ENCODE results near the gene SOHLH2. TPM values are rescaled to one million over a fixed set of nuclear protein-coding genes. Genes with fewer than 3 reads are reported as not detected.

The SOHLH2 gene
- total RNA-seq, 1 experiment from 2014 or later = 1.6 TPM

GRCh38 chr13:36133950-36134626 is 80.3 kb downstream of the SOHLH2 start:
- intact Hi-C loops (cut with micrococcal nuclease; ENCODE audit: unreplicated experiment) = no loop called here
- ChIA-PET POLR2A (ENCODE audit: low non-redundant PET) (no interaction called here), CTCF (no interaction called here)
- no TSS peak for BruUV-seq (replicated peaks)
- no peak overlapping the region for H3K4me3 ChIP-seq (ENCODE audit: low read depth, low read length, poor library complexity, severe bottlenecking)
- H3K4me1 ChIP-seq (ENCODE audit: insufficient read depth, low read length, poor library complexity, severe bottlenecking) = peaks cover 20% of the 10 kb centered on the region
- no peaks in the 10 kb centered on the region for H3K36me3 ChIP-seq (ENCODE audit: insufficient read depth, low read length, poor library complexity, severe bottlenecking)
- peak; percentile 68 for DNase-seq (ENCODE audit: low spot score)
- no peak overlapping the region for H3K27ac ChIP-seq (ENCODE audit: low read depth, low read length, poor library complexity, severe bottlenecking)
- no peaks in the 10 kb centered on the region for H3K9me3 ChIP-seq (ENCODE audit: low read depth, low read length, poor library complexity, severe bottlenecking)
- TF ChIP-seq EZH2 (IDR thresholded peaks at IDR 0.05; ENCODE audit: borderline replicate concordance, low read depth, low read length, poor library complexity, severe bottlenecking) = no peak
- TF ChIP-seq CTCF (conservative IDR thresholded peaks at IDR 0.05; ENCODE audit: low read depth, low read length) = peak; percentile 50
- peaks cover 12% of the 10 kb centered on the region for H3K27me3 ChIP-seq (replicated peaks; ENCODE audit: insufficient read depth, low read depth, low read length, poor library complexity)

GRCh38 chr13:36132376-36132775 is 82.0 kb downstream of the SOHLH2 start:
- no peak for TF ChIP-seq CTCF (conservative IDR thresholded peaks at IDR 0.05; ENCODE audit: low read depth, low read length)
- TF ChIP-seq EZH2 (IDR thresholded peaks at IDR 0.05; ENCODE audit: borderline replicate concordance, low read depth, low read length, poor library complexity, severe bottlenecking) = no peak
- BruUV-seq (replicated peaks) = no TSS peak
- intact Hi-C loops (cut with micrococcal nuclease; ENCODE audit: unreplicated experiment) = no loop called here
- Histone ChIP-seq H3K9me3 (ENCODE audit: low read depth, low read length, poor library complexity, severe bottlenecking) (no peaks in the 10 kb centered on the region), H3K27ac (ENCODE audit: low read depth, low read length, poor library complexity, severe bottlenecking) (no peak overlapping the region), H3K36me3 (ENCODE audit: insufficient read depth, low read length, poor library complexity, severe bottlenecking) (no peaks in the 10 kb centered on the region), H3K27me3 (replicated peaks; ENCODE audit: insufficient read depth, low read depth, low read length, poor library complexity) (peaks cover 12% of the 10 kb centered on the region), H3K4me1 (ENCODE audit: insufficient read depth, low read length, poor library complexity, severe bottlenecking) (peaks cover 20% of the 10 kb centered on the region), H3K4me3 (ENCODE audit: low read depth, low read length, poor library complexity, severe bottlenecking) (no peak overlapping the region)
- no peak for DNase-seq (ENCODE audit: low spot score)
- CTCF ChIA-PET = interaction anchor here (0.6 kb wide), 1 partner anchor 144 kb away, joined by 3 read pairs; no protein-coding TSS in a partner anchor
- POLR2A ChIA-PET (ENCODE audit: low non-redundant PET) = interaction anchor here (0.7 kb wide), 1 partner anchor 1012 kb away, joined by 3 read pairs; no protein-coding TSS in a partner anchor

GRCh38 chr13:36131931-36132297 is 82.4 kb downstream of the SOHLH2 start:
- ChIA-PET POLR2A (ENCODE audit: low non-redundant PET) (no interaction called here), CTCF (no interaction called here)
- H3K27ac ChIP-seq (ENCODE audit: low read depth, low read length, poor library complexity, severe bottlenecking) = no peak overlapping the region
- peaks cover 20% of the 10 kb centered on the region for H3K4me1 ChIP-seq (ENCODE audit: insufficient read depth, low read length, poor library complexity, severe bottlenecking)
- no peaks in the 10 kb centered on the region for H3K36me3 ChIP-seq (ENCODE audit: insufficient read depth, low read length, poor library complexity, severe bottlenecking)
- no TSS peak for BruUV-seq (replicated peaks)
- TF ChIP-seq EZH2 (IDR thresholded peaks at IDR 0.05; ENCODE audit: borderline replicate concordance, low read depth, low read length, poor library complexity, severe bottlenecking) (no peak), CTCF (conservative IDR thresholded peaks at IDR 0.05; ENCODE audit: low read depth, low read length) (no peak)
- intact Hi-C loops (cut with micrococcal nuclease; ENCODE audit: unreplicated experiment) = no loop called here
- H3K27me3 ChIP-seq (replicated peaks; ENCODE audit: insufficient read depth, low read depth, low read length, poor library complexity) = peaks cover 12% of the 10 kb centered on the region
- DNase-seq (ENCODE audit: low spot score) = no peak
- no peak overlapping the region for H3K4me3 ChIP-seq (ENCODE audit: low read depth, low read length, poor library complexity, severe bottlenecking)
- H3K9me3 ChIP-seq (ENCODE audit: low read depth, low read length, poor library complexity, severe bottlenecking) = no peaks in the 10 kb centered on the region
